ENCODE results near the gene DNAJC5G.
A peak's percentile ranks its signal among the peaks of the same experiment; 100 is the strongest.

Gene DNAJC5G

DNA sequence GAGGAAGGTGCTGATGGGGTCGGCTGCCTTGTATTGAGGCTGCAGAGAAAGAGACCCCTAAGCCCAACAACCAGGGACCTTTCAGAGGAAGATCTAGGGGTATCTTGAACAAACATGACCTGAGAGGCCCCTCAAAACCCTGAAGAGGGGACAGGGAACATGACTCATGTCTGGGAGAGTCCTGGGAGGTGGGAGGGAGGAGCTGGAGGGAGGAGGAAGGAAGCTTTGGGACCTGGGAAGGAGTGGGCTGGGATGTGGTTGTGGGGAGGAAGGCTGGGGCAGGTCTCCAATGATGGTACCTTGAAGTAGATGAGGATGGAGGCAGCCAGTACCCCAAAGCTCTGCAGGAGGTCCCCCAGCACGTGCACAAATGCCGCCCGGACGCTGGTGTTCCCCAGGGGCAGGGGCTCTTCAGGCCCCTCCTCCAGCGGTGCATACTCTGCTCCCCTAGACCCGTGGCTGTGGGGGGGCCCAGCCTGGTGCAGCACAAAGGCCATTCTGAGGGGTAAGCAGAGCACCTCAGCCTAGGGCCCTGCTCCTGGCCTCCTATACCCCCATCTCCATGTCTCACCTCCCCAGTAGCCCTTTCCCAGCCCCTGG is 18.3 kb upstream of the DNAJC5G start:
- no peaks in the 10 kb centered on the region for H3K36me3 ChIP-seq
- TF ChIP-seq CTCF (IDR thresholded peaks at IDR 0.05; ENCODE audit: low read depth, low read length): no peak
- H3K4me3 ChIP-seq (ENCODE audit: low read depth, low read length): no peak overlapping the region
- DNase-seq: no peak
- peaks cover 13% of the 10 kb centered on the region for H3K4me1 ChIP-seq
- peaks cover 19% of the 10 kb centered on the region for H3K27me3 ChIP-seq
- H3K9me3 ChIP-seq: no peaks in the 10 kb centered on the region

- DNase-seq: no peak
- TF ChIP-seq CTCF (IDR thresholded peaks at IDR 0.05; ENCODE audit: low read depth, low read length): no peak
- Histone ChIP-seq H3K36me3 (no peaks in the 10 kb centered on the region), H3K9me3 (no peaks in the 10 kb centered on the region), H3K4me1 (peaks cover 13% of the 10 kb centered on the region), H3K27me3 (peaks cover 30% of the 10 kb centered on the region), H3K4me3 (ENCODE audit: low read depth, low read length) (no peak overlapping the region)
Observed at GRCh38 chr2:27258051-27258450, 17.2 kb upstream of the DNAJC5G start.

DNA sequence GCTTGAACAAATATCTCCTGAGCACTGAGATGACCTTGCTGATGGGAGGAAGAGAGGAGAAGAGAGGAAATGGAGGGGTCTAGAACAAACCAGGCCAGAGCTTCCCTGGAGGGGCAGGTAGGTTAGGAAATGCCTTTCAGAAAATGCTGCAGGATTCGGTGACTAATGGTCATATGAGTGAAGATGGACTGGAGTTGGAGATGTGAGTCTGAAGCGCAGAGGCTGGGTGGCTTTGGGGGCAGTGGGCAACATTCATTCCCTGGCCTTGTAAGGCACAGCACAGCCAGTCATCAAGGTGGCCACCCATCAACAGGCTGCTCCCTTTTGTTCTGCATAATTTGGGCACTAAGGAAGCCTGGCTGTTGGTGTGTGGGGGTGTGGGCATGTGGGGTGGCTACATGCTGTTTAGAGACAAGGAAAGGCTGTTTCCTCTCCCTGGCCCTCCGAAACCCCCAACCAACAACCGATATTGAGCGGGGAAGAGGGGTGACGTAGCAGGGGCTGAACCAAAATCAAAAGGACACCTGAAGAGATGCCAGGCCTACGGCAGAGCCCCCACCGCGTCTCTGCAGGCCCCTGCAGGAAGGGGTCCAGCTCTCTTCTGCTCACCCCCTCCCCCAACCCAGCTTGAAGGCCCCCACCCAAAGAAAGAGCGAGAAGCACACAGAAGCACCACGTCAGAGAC is 13.8 kb upstream of the DNAJC5G start:
- Histone ChIP-seq H3K4me3 (ENCODE audit: low read depth, low read length) (no peak overlapping the region), H3K4me1 (peaks cover 8% of the 10 kb centered on the region), H3K9me3 (peaks cover 6% of the 10 kb centered on the region), H3K27me3 (peaks cover 57% of the 10 kb centered on the region), H3K36me3 (no peaks in the 10 kb centered on the region; the same call in 1 of the 2 replicates)
- TF ChIP-seq CTCF (IDR thresholded peaks at IDR 0.05; ENCODE audit: low read depth, low read length): no peak
- DNase-seq: no peak

DNA sequence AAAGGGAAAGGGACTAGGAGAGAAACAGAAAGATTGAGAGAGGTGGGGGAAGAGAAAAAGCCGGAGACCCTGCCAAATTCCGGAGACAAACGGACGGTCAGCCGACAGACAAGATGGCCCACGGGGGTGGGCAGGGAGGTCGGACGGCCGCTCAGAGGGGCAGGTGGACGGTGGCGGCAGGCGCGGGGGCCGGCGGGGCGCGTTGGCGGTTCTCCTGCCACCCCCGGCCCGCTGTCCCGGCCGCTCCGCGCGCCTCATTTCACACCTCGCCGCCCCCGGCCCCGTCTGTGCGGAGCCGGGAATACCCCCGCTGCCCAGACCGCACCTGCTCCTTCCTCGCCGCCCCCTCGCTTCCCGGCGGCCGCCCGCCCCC is 13.3 kb upstream of the DNAJC5G start:
- Histone ChIP-seq H3K9me3 (peaks cover 6% of the 10 kb centered on the region), H3K4me3 (ENCODE audit: low read depth, low read length) (no peak overlapping the region), H3K27me3 (peaks cover 57% of the 10 kb centered on the region), H3K4me1 (peaks cover 8% of the 10 kb centered on the region), H3K36me3 (no peaks in the 10 kb centered on the region; the same call in 1 of the 2 replicates)
- no peak for DNase-seq
- no peak for TF ChIP-seq CTCF (IDR thresholded peaks at IDR 0.05; ENCODE audit: low read depth, low read length)

- TF ChIP-seq CTCF (IDR thresholded peaks at IDR 0.05; ENCODE audit: low read depth, low read length): no peak
- Histone ChIP-seq H3K4me1 (peaks cover 8% of the 10 kb centered on the region), H3K36me3 (no peaks in the 10 kb centered on the region; the same call in 1 of the 2 replicates), H3K4me3 (ENCODE audit: low read depth, low read length) (peak within 1 kb of the TSS; percentile 66), H3K9me3 (peaks cover 6% of the 10 kb centered on the region), H3K27me3 (peaks cover 57% of the 10 kb centered on the region)
- peak; percentile 50 for DNase-seq
Observed at GRCh38 chr2:27262379-27263286, 12.6 kb upstream of the DNAJC5G start, which contains the start of gene SLC30A3. Gene SLC30A3 (minus strand): TSS chr2:27263047. CDS start chr2:27262906, 141 bp downstream.
